B cell (primary cell): ENCODE data around the gene EPC1. TPM values are rescaled to one million over a fixed set of nuclear protein-coding genes. Genes with fewer than 3 reads are reported as not detected.

Experiments used
- ATAC-seq: fragments of 200-7000 bp; cut with Tn5 transposase; one replicate; pipeline ENCODE4 v1.10.0; 2021; ENCODE audit warnings: low read depth, mild to moderate bottlenecking, moderate number of reproducible peaks, moderate library complexity
- CTCF ChIA-PET: fragments of 350-600 bp; sonication (Branson Sonifier 250); formaldehyde crosslinking; loops from one replicate; lab custom pipeline; 2021; ENCODE audit warnings: antibody characterized with exemption, inconsistent platforms; lab: Charles Lee
- POLR2A ChIA-PET: fragments of 350-600 bp; sonication (Branson Sonifier 250); formaldehyde crosslinking; loops from one replicate; lab custom pipeline; 2021; ENCODE audit warnings: antibody characterized with exemption; lab: Charles Lee
- DNase-seq: peaks from one replicate; pipeline ENCODE4 v3.0.0; 2013
- H2AFZ ChIP-seq: 2 replicates; pipeline ENCODE4 v1.6.1; 2012; ENCODE audit warnings: mild to moderate bottlenecking, low read depth, low read length; ENCODE audit not compliant: insufficient read depth, poor library complexity, severe bottlenecking
- H3K27ac ChIP-seq, 2 donors: 1 replicate in 1 of 2; 2 replicates in 1 of 2; pipeline ENCODE4 v1.5.1; 2012 to 2013; ENCODE audit warnings: low read length in 2 of 2, mild to moderate bottlenecking in 2 of 2, moderate library complexity in 1 of 2
- H3K27me3 ChIP-seq, 4 experiments: fragments of 200-600 bp in 1 of 4; sonication (generic) in 1 of 4; replicated peaks in 1 of 4; 1 replicate in 2 of 4; 2 replicates in 2 of 4; pipeline versions ENCODE4 v1.6.1 to v1.7.0; 2013 to 2016; ENCODE audit warnings: low read length in 3 of 4, mild to moderate bottlenecking in 2 of 4, mixed read lengths in 1 of 4, moderate library complexity in 1 of 4; ENCODE audit not compliant: insufficient read depth in 4 of 4, control insufficient read depth in 3 of 4; ENCODE audit errors: control extremely low read depth in 1 of 4
- H3K36me3 ChIP-seq, 2 experiments: replicated peaks in 1 of 2; 1 replicate in 1 of 2; 2 replicates in 1 of 2; pipeline versions ENCODE4 v1.6.1 to v1.7.1; 2013; ENCODE audit warnings: low read length in 1 of 2; ENCODE audit not compliant: insufficient read depth in 2 of 2, control insufficient read depth in 1 of 2; ENCODE audit errors: control extremely low read depth in 1 of 2, extremely low read depth in 1 of 2
- H3K4me1 ChIP-seq, 2 donors: fragments of 200-600 bp in 1 of 2; sonication (generic) in 1 of 2; 1 replicate in 1 of 2; 2 replicates in 1 of 2; pipeline versions ENCODE4 v1.5.1 to v1.6.1; 2013 to 2017; ENCODE audit warnings: low read length in 2 of 2; ENCODE audit not compliant: control insufficient read depth in 2 of 2, insufficient read depth in 2 of 2
- H3K4me2 ChIP-seq: replicated peaks from 2 replicates; pipeline ENCODE3; 2012; ENCODE audit warnings: mild to moderate bottlenecking, low read depth, low read length; ENCODE audit not compliant: poor library complexity, severe bottlenecking
- H3K4me3 ChIP-seq, 5 experiments: fragments of 200-600 bp in 1 of 5; sonication (generic) in 1 of 5; 1 replicate in 3 of 5; 2 replicates in 2 of 5; pipeline versions ENCODE4 v1.5.1 to v1.7.0; 2011 to 2016; ENCODE audit warnings: low read length in 4 of 5, mild to moderate bottlenecking in 4 of 5, low read depth in 2 of 5, control low read depth in 1 of 5, moderate library complexity in 1 of 5; ENCODE audit not compliant: insufficient read depth in 1 of 5; ENCODE audit errors: control extremely low read depth in 1 of 5, extremely low read depth in 1 of 5
- H3K79me2 ChIP-seq: fragments of 200-600 bp; sonication (generic); one replicate; pipeline ENCODE4 v1.6.0; 2016; ENCODE audit warnings: low read length; ENCODE audit not compliant: control insufficient read depth, insufficient read depth
- H3K9ac ChIP-seq: fragments of 200-600 bp; sonication (generic); 2 replicates; pipeline ENCODE4 v1.6.1; 2017; ENCODE audit warnings: mild to moderate bottlenecking, low read length, moderate library complexity
- H3K9me3 ChIP-seq, 3 donors: one replicate each; pipeline versions ENCODE4 v1.6.1 to v1.7.1; 2013; ENCODE audit warnings: low read length in 2 of 3; ENCODE audit not compliant: control insufficient read depth in 2 of 3, insufficient read depth in 1 of 3; ENCODE audit errors: control extremely low read depth in 1 of 3
- H4K20me1 ChIP-seq: 2 replicates; pipeline ENCODE4 v1.6.0; 2012; ENCODE audit warnings: mild to moderate bottlenecking, low read length; ENCODE audit not compliant: insufficient read depth, control insufficient read depth, poor library complexity, severe bottlenecking
- H3K27ac Mint-ChIP-seq: one replicate; pipeline ENCODE4 v1.8.0; 2021; ENCODE audit warnings: mixed read lengths
- H3K27me3 Mint-ChIP-seq: one replicate; pipeline ENCODE4 v1.8.0; 2021; ENCODE audit warnings: mixed read lengths
- H3K4me1 Mint-ChIP-seq: one replicate; pipeline ENCODE4 v1.8.0; 2021; ENCODE audit warnings: mixed read lengths
- H3K4me3 Mint-ChIP-seq: one replicate; pipeline ENCODE4 v1.8.0; 2021; ENCODE audit warnings: mixed read lengths
- H3K9me3 Mint-ChIP-seq: one replicate; pipeline ENCODE4 v1.8.0; 2022; ENCODE audit warnings: mixed read lengths; ENCODE audit not compliant: insufficient read depth
- EZH2 ChIP-seq: IDR thresholded peaks from 2 replicates; pipeline ENCODE4 v1.6.1; 2012; ENCODE audit warnings: borderline replicate concordance, low read depth, mild to moderate bottlenecking, moderate library complexity, low read length; ENCODE audit not compliant: insufficient read depth, poor library complexity, severe bottlenecking
- WGBS: methylation state at CpG from one replicate; pipeline ENCODE4 v1.1.5; 2013; ENCODE audit warnings: missing lambda C conversion rate; ENCODE audit not compliant: insufficient coverage; 5-methylcytosine and 5-hydroxymethylcytosine counted together
- intact Hi-C: fragments of 100-400 bp; cut with micrococcal nuclease; formaldehyde crosslinking; loops from one replicate; pipeline ENCODE4 v1.10.0; 2022
- polyA plus RNA-seq: library from polyadenylated mRNA; depleted of rRNA; stranded (reverse); fragments of >200 nt; gene quantifications from 2 replicates; pipeline ENCODE4 v1.2.3, GENCODE V29; 2012
- total RNA-seq, 2 donors: library from RNA; stranded (reverse); fragments of 120-200 nt in 1 of 2; gene quantifications; 1 replicate in 1 of 2; 2 replicates in 1 of 2; pipeline versions ENCODE4 v1.2.3 to v1.2.4, GENCODE V29; 2013 to 2022
- TF ChIP-seq, protein P1 (sequence below): fragments of 200-600 bp; IDR thresholded peaks from one replicate; pipeline ENCODE4 v1.8.0; 2022; ENCODE audit warnings: antibody characterized with exemption, mild to moderate bottlenecking

The EPC1 gene
- total and polyA plus RNA-seq, 2 donors (not counting 1 experiment from before 2014, with no cell fraction given) = 120 to 220 TPM

DNA sequence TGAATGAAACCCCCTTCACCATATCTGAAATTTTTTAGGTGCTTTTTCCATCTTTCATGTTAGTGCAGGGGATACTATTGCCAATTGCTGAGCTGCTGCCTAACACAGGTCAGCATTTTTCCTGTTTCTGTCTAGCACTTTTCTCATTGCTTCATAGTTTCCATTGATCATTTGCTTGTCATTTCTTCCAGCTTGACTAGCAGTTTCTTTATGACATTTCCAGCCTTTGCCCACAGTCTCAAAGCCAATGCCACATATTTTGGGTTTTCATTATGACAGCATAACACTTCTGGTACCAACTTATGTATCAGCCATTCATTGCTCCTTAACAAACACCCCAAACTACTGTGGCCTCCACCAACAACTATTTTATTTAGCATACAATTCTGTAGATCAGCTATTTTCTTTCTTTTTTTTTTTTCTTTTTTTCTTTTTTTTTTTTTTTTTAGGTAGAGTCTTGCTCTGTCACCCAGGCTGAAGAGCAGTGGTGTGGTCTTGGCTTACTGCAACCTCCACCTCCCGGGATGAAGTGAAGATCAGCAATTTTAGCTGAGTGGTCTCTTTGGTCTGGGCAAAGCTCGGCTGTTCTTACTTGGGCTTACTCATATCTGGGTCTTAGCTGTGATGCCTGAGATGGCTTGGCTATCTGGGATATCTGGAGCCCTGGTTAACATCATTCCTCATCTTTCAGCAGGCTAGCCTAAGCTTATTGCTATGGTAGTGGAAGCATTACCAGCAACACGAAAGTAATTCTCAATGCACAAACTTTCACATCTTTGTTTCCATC lies 102.3 kb downstream of the EPC1 start:
- DNase-seq (no peak), ATAC-seq (no peak)
- TF ChIP-seq, protein P1, sequence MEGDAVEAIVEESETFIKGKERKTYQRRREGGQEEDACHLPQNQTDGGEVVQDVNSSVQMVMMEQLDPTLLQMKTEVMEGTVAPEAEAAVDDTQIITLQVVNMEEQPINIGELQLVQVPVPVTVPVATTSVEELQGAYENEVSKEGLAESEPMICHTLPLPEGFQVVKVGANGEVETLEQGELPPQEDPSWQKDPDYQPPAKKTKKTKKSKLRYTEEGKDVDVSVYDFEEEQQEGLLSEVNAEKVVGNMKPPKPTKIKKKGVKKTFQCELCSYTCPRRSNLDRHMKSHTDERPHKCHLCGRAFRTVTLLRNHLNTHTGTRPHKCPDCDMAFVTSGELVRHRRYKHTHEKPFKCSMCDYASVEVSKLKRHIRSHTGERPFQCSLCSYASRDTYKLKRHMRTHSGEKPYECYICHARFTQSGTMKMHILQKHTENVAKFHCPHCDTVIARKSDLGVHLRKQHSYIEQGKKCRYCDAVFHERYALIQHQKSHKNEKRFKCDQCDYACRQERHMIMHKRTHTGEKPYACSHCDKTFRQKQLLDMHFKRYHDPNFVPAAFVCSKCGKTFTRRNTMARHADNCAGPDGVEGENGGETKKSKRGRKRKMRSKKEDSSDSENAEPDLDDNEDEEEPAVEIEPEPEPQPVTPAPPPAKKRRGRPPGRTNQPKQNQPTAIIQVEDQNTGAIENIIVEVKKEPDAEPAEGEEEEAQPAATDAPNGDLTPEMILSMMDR = no peak
- TF ChIP-seq EZH2 = no peak
- H3K36me3 ChIP-seq = no peaks in the 10 kb centered on the region
- no peak overlapping the region for H3K4me2 ChIP-seq
- no peaks in the 10 kb centered on the region for H3K4me1 ChIP-seq
- H3K27me3 Mint-ChIP-seq = peaks cover 20% of the 10 kb centered on the region
- H4K20me1 ChIP-seq = no peaks in the 10 kb centered on the region
- H3K4me3 Mint-ChIP-seq = no peak overlapping the region
- no peak overlapping the region for H3K9ac ChIP-seq
- H3K27ac ChIP-seq = no peak overlapping the region
- CTCF ChIA-PET = interaction anchor here (1.2 to 1.8 kb wide), 2 partner anchors 12 to 24 kb away, joined by 3 to 11 read pairs; no protein-coding TSS in a partner anchor
- no peak overlapping the region for H3K27ac Mint-ChIP-seq
- no peaks in the 10 kb centered on the region for H3K9me3 Mint-ChIP-seq
- POLR2A ChIA-PET = no interaction called here
- no peak overlapping the region for H3K4me3 ChIP-seq
- H3K9me3 ChIP-seq = no peaks in the 10 kb centered on the region
- H2AFZ ChIP-seq = no peak overlapping the region
- no peaks in the 10 kb centered on the region for H3K4me1 Mint-ChIP-seq
- 100% methylated on average over 1 of the region's 3 CpGs for WGBS
- H3K27me3 ChIP-seq = peaks cover 0 to 3% (median 0%) of the 10 kb centered on the region in 4 experiments
- intact Hi-C loops = no loop called here
- H3K79me2 ChIP-seq = no peaks in the 10 kb centered on the region

DNA sequence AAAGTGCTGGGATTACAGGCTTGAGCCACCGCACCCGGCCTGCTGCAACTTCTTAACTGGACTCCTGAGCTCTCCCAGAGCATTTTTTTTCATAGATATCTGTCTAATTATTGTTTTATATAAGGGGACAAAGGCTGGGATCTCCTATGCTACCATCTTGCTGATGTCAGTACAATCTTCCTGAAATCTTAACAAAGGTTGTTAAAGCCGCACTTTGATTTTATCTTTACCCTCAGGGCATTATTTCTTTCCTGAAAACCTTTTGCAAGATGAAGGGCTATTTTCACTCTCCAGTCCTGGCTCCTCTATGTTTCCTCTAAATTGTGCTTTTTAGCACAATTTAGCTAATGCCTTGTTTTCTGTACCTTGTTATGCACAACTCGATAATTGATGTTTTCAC lies 102.9 kb downstream of the EPC1 start:
- no peak for TF ChIP-seq EZH2
- TF ChIP-seq, protein P1 = no peak
- H4K20me1 ChIP-seq = no peaks in the 10 kb centered on the region
- no peaks in the 10 kb centered on the region for H3K9me3 ChIP-seq
- no peaks in the 10 kb centered on the region for H3K79me2 ChIP-seq
- H3K27me3 ChIP-seq = peaks cover 0 to 3% (median 0%) of the 10 kb centered on the region in 4 experiments
- ChIA-PET CTCF (interaction anchor here (1.8 kb wide), 1 partner anchor 12 kb away, joined by 11 read pairs; no protein-coding TSS in a partner anchor), POLR2A (no interaction called here)
- intact Hi-C loops = no loop called here
- no peaks in the 10 kb centered on the region for H3K4me1 Mint-ChIP-seq
- DNase-seq (no peak), ATAC-seq (no peak)
- no peaks in the 10 kb centered on the region for H3K4me1 ChIP-seq
- no peak overlapping the region for H3K4me3 Mint-ChIP-seq
- no peak overlapping the region for H3K9ac ChIP-seq
- no peak overlapping the region for H2AFZ ChIP-seq
- H3K27ac Mint-ChIP-seq = no peak overlapping the region
- peaks cover 20% of the 10 kb centered on the region for H3K27me3 Mint-ChIP-seq
- no peaks in the 10 kb centered on the region for H3K9me3 Mint-ChIP-seq
- no peak overlapping the region for H3K4me3 ChIP-seq
- H3K27ac ChIP-seq = no peak overlapping the region
- WGBS = 90% methylated on average over 2 of the region's 4 CpGs
- no peaks in the 10 kb centered on the region for H3K36me3 ChIP-seq
- no peak overlapping the region for H3K4me2 ChIP-seq
